Activated naive CD8-positive, alpha-beta T cell treated with anti-CD3 and anti-CD28 coated beads, Interleukin-2, amount 50 U/mL, for 24 hours (primary cell): ENCODE results near the gene SLC9A3.

ENCODE experiments used
- ATAC-seq: fragments of 150-1000 bp; cut with Tn5 transposase; one replicate; pipeline ENCODE4 v1.10.0; 2021
- DNase-seq: peaks from one replicate; pipeline ENCODE4 v3.0.0; 2021
- H3K27ac Mint-ChIP-seq: one replicate; pipeline ENCODE4 v1.8.0; 2021; ENCODE audit warnings: mild to moderate bottlenecking, mixed read lengths
- H3K27me3 Mint-ChIP-seq: one replicate; pipeline ENCODE4 v1.8.0; 2021; ENCODE audit warnings: mixed read lengths
- H3K36me3 Mint-ChIP-seq: one replicate; pipeline ENCODE4 v1.8.0; 2021; ENCODE audit warnings: low read depth, mixed read lengths
- H3K4me1 Mint-ChIP-seq: one replicate; pipeline ENCODE4 v1.8.0; 2021; ENCODE audit warnings: mixed read lengths
- H3K4me3 Mint-ChIP-seq: one replicate; pipeline ENCODE4 v1.8.0; 2021; ENCODE audit warnings: mild to moderate bottlenecking, moderate library complexity, mixed read lengths
- H3K9me3 Mint-ChIP-seq: one replicate; pipeline ENCODE4 v1.8.0; 2021; ENCODE audit warnings: mixed read lengths

SLC9A3 gene

DNA sequence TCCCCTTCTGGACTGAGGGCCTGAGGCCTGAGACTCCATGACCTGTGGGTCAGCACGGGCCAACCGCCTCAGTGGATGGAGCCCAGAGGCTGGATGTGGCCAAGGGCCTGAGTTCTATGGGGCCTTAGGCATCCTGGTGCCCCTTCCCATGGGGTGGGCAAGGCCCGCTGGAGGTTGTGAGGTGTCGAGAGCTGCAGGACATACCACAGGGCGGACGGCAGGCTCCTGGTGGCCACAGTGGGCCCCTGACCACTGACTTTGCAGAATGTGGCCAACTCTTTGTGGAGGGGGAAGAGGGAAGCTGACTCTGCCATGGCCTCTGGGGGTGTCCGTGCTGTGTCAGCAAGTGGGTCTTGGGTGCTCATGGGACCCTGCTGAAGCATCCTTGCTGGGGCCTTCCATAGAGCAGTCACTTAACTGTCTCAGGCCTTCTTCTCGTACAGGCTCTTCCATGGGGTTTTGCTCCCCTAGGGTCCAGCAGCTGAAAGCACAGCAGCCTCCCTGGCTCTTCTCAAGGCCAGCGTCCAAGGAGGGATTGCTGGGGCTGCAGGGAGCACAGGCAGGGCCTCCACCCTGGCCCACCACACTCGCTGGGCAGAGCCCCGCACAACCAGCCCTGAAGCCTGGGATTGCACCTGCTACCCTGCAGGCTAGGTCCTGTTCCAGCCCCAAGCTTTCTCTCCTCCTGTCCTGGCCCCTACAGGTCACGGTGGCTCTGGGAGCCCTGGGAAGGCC, 21.6 kb upstream of the SLC9A3 start:
- Mint-ChIP-seq H3K27me3 (peaks cover 22% of the 10 kb centered on the region), H3K4me3 (no peak overlapping the region), H3K4me1 (peaks cover 19% of the 10 kb centered on the region), H3K27ac (no peak overlapping the region), H3K36me3 (no peaks in the 10 kb centered on the region), H3K9me3 (no peaks in the 10 kb centered on the region)
- ATAC-seq (no peak), DNase-seq (no peak)

- no peak for DNase-seq
- H3K27ac Mint-ChIP-seq, result no peak overlapping the region
- H3K4me1 Mint-ChIP-seq, result peaks cover 19% of the 10 kb centered on the region
- no peak overlapping the region for H3K4me3 Mint-ChIP-seq
- H3K27me3 Mint-ChIP-seq, result peaks cover 23% of the 10 kb centered on the region
- no peaks in the 10 kb centered on the region for H3K9me3 Mint-ChIP-seq
- ATAC-seq, result no peak
- H3K36me3 Mint-ChIP-seq, result no peaks in the 10 kb centered on the region
These were observed 20.6 kb upstream of the SLC9A3 start for GRCh38 chr5:544675-545355.

DNA sequence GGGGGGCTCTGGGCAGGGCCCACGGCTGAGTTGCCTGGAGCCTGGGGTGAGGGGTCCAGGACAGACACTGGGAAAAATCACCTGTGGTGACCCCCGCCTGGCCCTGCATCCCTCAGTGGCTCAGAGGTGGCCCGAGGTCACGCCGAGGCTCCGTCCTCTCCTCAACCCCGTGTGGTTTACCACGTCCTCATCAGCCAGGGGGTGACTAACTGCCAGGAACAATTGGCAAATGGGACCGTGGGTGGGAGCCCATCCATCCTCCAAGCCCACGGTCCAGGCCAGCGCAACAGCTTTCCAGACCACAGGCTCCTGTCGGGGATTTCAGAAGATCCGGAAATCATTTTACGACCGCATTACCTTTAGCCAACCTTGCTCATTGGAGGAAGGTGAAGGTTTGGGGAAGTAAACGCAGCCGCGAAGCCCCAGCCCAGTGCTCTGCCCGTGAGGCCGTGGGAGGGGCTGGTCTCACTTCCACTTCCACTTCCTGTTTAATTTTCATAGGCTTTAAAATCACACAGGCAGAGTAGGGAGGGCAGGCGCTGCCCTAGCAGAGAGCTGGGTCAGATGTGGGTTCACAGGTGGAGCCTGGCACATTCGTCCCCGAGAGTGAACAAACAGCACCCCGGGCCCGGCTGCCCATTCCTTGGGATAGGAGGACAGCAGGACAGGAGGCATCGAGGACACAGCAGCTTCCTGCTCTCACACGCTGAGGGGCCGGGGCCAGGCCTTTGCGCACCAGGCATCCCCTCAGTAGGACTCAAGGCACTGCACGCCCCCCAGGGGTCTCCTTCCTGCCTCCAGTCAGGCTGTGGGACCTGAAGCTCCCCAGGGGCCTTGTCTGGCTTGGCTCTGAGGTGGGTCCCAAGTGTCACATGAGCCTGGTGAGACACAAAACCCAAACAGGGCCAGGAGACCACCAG, 19.8 kb upstream of the SLC9A3 start:
- peak overlapping the region; percentile 17 for H3K4me3 Mint-ChIP-seq
- H3K27ac Mint-ChIP-seq, result peak overlapping the region; percentile 59
- no peaks in the 10 kb centered on the region for H3K9me3 Mint-ChIP-seq
- peak; percentile 70 for DNase-seq
- peaks cover 20% of the 10 kb centered on the region for H3K27me3 Mint-ChIP-seq
- ATAC-seq, result peak; percentile 73
- peaks cover 19% of the 10 kb centered on the region for H3K4me1 Mint-ChIP-seq
- no peaks in the 10 kb centered on the region for H3K36me3 Mint-ChIP-seq

GRCh38 chr5:543351-543750, 19.1 kb upstream of the SLC9A3 start:
- peaks cover 18% of the 10 kb centered on the region for H3K27me3 Mint-ChIP-seq
- peak; percentile 22 for ATAC-seq
- no peaks in the 10 kb centered on the region for H3K36me3 Mint-ChIP-seq

DNA sequence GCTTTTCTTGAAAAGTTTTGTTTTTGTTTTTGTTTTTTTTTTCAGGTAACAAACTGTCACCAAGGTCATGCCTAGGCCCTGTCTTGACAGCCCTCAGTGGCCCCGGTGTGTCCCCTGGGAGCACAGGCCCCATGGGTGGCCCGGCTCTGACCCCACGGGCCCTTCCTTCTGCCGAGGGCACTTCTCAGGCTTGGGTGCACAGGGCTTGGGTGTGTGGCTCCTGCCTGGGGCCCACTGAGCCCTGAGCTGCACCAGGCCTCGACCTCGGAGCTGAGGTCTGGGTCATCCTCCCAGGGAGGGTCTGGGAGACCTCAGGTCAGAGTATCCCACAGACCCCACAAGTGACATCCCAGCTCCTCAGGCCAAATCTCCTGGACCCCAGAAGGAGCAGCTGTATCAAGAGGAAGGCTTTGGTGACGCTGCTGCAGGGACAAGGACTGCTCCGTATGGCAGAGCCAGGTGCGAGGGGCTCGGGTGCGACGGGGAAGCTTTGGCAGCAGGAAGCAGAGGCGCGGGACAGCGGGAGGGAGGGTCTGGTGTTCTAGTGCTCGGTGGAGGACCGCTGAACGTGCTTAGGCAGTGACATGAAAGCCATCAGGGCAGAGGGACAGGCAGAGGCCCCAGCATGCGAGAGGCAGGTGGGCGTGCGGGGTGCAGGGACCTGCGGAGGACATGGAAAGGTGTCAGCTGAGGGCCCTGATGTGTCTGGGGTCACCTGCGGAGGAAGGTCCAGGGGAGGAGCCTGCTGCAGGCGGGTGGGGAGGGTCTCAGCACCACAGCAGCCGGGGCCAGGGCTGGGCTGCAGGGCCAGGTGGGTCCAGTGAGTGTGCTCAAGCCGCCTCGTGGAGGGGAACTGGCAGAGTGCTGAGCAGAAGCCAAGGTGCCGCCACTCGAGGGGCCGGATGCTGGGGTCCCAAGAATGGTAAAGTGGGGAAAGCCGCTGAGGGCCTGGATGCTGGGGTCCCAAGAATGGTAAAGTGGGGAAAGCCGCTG, 18.4 kb upstream of the SLC9A3 start:
- no peak overlapping the region for H3K4me3 Mint-ChIP-seq
- no peak for DNase-seq
- peaks cover 14% of the 10 kb centered on the region for H3K27me3 Mint-ChIP-seq

More at GRCh38 chr5:543351-543750, 19.1 kb upstream of the SLC9A3 start:
- peaks cover 19% of the 10 kb centered on the region for H3K4me1 Mint-ChIP-seq
- DNase-seq, result no peak
- H3K4me3 Mint-ChIP-seq, result no peak overlapping the region
- H3K27ac Mint-ChIP-seq, result no peak overlapping the region
- H3K9me3 Mint-ChIP-seq, result no peaks in the 10 kb centered on the region

DNA sequence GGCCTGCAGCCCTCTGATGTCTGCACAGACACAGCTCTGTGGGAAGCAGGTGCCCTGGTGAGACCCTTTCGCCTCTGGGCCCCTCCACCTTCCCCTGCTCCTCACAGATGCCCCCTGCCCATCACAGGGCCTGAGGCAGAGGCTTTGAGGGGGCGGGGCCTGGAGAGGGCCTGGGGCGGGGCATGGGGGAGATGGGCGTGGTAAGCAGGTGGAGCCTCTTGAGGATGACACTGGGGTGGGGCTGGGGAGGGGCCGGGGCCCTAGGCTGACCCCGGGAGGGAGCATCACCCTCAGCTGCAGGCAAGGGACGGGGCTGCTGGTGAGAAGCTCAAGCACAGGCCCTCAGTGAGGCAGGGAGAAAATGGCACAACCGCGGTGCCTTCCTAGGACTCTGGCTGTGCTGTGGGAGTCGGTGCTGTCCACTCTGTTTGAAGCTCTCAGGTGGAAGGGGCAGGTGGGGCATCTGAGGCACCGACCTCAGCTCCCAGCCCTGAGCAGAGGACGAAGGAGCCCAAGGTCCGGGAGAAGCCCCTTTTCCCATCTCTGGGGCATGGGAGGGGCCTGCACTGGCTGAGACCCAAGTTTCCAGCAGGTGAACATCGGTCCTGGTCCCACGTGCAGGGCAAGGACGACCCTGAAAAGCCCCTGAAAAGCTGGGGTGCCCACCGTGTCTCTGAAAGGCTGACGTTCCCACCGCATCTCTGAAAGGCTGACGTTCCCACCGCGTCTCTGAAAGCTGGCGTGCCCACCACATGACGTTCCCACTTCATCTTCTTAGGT, 17.5 kb upstream of the SLC9A3 start:
- H3K4me1 Mint-ChIP-seq, result peaks cover 19% of the 10 kb centered on the region
- H3K36me3 Mint-ChIP-seq, result no peaks in the 10 kb centered on the region
- H3K27me3 Mint-ChIP-seq, result peaks cover 14% of the 10 kb centered on the region
- H3K9me3 Mint-ChIP-seq, result no peaks in the 10 kb centered on the region
- DNase-seq, result peak; percentile 21
- ATAC-seq, result no peak
- no peak overlapping the region for H3K4me3 Mint-ChIP-seq
- H3K27ac Mint-ChIP-seq, result no peak overlapping the region

More for the DNA sequence above, 18.4 kb upstream of the SLC9A3 start:
- Mint-ChIP-seq H3K27ac (no peak overlapping the region), H3K4me1 (peaks cover 19% of the 10 kb centered on the region), H3K9me3 (no peaks in the 10 kb centered on the region), H3K36me3 (no peaks in the 10 kb centered on the region)
- ATAC-seq, result no peak

DNA sequence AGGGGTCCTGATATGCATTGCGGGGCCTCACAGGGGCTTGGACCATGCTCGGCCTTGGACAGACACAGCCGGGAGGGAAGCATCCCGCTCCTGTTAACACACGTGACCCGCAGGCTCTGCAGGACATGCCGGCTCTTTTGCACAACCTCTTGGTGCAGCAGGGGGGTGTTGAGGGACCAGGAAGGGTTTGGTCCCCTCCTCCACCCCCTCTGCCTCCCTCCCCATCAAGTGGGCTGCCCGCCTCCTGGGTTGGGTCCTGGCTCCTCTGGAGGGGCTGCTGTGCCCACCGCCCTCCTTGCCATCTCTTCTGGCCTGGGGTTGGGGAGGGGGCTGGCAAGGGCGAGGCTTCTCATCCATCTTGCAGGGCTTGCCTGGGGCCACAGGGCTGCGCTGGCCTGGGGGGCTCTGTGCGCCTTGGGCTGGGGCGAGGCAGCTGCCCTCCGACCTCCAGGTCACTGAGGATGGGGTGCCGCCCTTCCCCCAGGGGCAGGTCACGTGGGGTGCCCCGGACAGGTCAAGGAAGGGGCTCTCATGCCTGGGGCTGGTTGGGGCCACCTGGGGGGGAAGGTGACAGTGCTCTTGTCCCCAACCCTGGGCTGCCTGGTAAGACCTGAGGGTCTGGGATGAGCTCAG, 16.8 kb upstream of the SLC9A3 start:
- ATAC-seq (no peak), DNase-seq (no peak)
- Mint-ChIP-seq H3K27ac (no peak overlapping the region), H3K4me1 (peaks cover 19% of the 10 kb centered on the region), H3K4me3 (no peak overlapping the region), H3K9me3 (no peaks in the 10 kb centered on the region), H3K36me3 (no peaks in the 10 kb centered on the region), H3K27me3 (peaks cover 18% of the 10 kb centered on the region)

DNA sequence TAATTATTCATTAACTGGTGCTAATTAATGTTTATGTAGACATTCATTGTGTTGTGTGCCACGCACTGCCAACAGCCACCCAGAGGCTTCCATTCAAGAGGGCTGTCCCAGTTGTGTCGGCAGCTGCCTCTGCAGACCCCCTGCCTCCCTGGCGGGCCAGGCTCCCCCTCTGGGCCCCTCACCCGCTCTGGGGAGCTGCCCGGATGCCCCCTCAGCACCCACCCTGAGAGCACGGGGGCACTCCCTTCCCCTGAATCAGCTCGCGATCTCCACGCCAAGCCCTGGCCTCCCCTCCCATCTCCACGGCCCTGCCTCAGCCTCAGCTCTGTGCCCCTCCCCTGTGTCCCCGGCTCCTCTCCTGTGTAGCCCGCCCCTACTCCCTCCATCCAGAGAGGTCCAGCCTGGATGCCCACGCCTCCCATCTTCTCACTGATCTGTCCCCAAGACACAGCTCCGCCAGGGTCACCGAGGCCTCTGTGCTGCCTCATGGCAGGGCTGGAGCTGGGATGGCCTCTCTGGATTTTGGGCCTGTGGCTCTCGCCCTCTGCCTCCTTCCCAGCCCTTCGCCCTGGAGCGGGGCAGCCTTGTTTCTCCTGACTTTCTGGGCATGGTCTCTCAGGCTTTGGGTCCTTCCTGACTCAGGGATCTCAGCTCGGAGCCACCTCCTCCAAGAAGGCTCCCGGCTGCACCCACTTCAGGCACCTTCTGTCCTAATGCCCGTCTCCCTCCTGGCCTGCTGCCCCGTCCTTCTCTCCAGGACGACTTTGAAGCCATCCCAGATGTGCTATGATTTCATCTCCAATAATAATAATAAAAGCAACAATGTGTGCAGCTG, 16.0 kb upstream of the SLC9A3 start:
- H3K36me3 Mint-ChIP-seq, result no peaks in the 10 kb centered on the region
- H3K9me3 Mint-ChIP-seq, result no peaks in the 10 kb centered on the region
- peaks cover 22% of the 10 kb centered on the region for H3K27me3 Mint-ChIP-seq
- no peak overlapping the region for H3K27ac Mint-ChIP-seq
- peaks cover 19% of the 10 kb centered on the region for H3K4me1 Mint-ChIP-seq
- no peak for ATAC-seq
- H3K4me3 Mint-ChIP-seq, result no peak overlapping the region
- no peak for DNase-seq

DNA sequence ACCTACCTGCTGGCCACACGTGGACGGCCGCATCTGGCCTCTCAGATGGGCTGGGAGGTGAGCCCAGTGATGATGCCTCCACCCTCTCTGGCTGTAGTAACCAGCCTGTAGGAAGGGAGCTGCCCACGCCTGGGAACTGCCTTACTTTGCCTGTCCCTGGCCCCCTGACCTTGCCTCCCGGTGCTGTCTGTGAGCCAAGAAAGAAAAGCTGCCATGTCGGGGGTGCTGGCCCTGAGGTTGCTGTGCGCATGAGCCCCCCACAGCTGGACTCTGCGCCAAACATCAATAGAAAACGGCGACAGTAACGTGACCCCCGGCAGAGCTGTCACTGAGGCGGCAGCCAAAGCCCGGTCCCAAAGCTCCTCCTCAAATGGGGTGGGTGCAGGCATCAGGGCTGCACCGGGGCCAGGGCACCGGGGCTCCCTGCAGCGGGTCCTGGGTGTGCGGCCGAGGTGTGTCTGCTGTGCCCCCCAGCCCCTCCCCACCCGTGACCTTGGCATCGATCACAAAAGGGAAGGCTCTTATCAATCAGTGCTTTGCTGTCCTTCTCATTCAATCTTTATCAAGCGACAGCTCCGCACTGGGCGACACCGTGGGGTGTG, 15.3 kb upstream of the SLC9A3 start:
- Mint-ChIP-seq H3K36me3 (no peaks in the 10 kb centered on the region), H3K27ac (no peak overlapping the region), H3K4me1 (peaks cover 11% of the 10 kb centered on the region), H3K9me3 (no peaks in the 10 kb centered on the region), H3K27me3 (peaks cover 21% of the 10 kb centered on the region), H3K4me3 (no peak overlapping the region)
- no peak for DNase-seq
- ATAC-seq, result no peak

DNA sequence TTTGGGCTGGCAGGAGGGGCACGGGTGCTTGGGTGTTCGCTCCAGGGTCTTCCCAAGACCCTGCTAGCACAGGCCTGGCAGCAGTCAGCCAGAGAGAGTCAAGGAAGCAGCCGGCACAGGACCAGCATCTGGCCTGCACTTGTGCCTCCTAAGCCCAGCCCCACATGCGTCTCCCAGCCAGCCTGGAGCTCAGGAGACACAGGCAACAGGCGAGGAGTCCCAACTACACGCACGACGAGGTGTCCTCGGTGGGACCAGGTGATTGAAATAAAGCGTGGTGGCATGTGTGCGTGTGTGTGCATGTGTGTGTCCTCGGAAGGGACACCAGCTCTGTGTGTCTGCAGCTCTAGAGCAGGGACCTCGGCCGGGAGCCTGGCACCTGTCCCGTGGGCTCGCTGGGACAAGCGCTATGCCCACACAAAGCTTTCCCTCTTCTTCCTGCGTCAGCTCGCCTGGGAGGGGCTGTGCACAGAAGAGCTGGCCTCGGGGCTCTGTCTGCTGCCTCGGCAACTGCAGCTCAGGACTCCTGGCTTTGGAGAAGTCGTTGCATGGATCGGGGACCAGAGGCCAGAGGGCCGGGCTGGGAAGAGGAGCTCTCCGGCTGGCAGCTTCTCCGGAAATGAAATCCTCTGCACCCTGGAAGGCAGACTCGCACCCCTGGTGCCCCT, 14.7 kb upstream of the SLC9A3 start:
- H3K27me3 Mint-ChIP-seq, result peaks cover 21% of the 10 kb centered on the region
- ATAC-seq, result no peak
- DNase-seq, result no peak
- peaks cover 8% of the 10 kb centered on the region for H3K4me1 Mint-ChIP-seq
- H3K4me3 Mint-ChIP-seq, result no peak overlapping the region
- no peaks in the 10 kb centered on the region for H3K36me3 Mint-ChIP-seq
- H3K27ac Mint-ChIP-seq, result no peak overlapping the region
- no peaks in the 10 kb centered on the region for H3K9me3 Mint-ChIP-seq

DNA sequence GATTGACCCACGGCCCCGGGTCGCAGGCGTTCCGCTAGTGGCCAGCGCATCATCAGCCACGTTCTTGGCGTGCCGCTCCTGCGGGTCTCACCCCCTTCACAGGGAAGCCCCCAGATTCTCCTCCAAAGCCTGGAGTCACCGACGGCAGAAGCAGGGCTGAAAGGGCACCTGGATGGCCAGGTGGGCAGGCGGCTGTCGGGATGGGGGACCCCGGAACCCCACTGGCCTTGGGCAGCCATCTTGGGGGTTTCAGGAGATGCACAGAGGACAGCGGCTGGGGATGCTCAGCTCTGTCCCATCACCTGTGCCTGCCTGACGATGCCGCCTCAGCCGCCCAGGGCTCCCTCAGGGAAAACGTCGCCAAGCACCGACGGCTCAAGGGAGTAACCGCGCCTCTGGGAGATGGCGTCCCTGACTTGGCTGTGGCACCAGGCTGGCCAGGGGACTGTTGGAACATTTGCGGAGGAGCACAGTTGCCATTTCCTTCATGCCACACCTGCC, 14.1 kb upstream of the SLC9A3 start:
- ATAC-seq (no peak), DNase-seq (no peak)
- Mint-ChIP-seq H3K27ac (no peak overlapping the region), H3K27me3 (peaks cover 21% of the 10 kb centered on the region), H3K9me3 (no peaks in the 10 kb centered on the region), H3K36me3 (no peaks in the 10 kb centered on the region), H3K4me3 (no peak overlapping the region), H3K4me1 (peaks cover 2% of the 10 kb centered on the region)
